HuH-7.5 (cell line): ENCODE results near the gene CFAP54.
"Not testable (repeated sequence)": the region's sequence is repeated elsewhere in the genome, so short reads cannot be mapped to it uniquely, and the experiment has no call there.

Experiments
- DNase-seq: peaks from one replicate; pipeline ENCODE4 v3.0.0; 2011; ENCODE audit warnings: low spot score

CFAP54 gene

GRCh38 chr12:96489392-96490056 lies at the start of gene CFAP54:
Gene CFAP54 (plus strand): TSS chr12:96489577. CDS start chr12:96489610, 33 bp downstream.
- DNase-seq = peak; percentile 83

- no peak for DNase-seq
Observed at GRCh38 chr12:96441816-96442215, 47.6 kb upstream of the CFAP54 start.

- DNase-seq = no peak
Observed at GRCh38 chr12:96442906-96443305, 46.5 kb upstream of the CFAP54 start.

GRCh38 chr12:96444399-96444798 lies 45.0 kb upstream of the CFAP54 start:
- no peak for DNase-seq

GRCh38 chr12:96445691-96446583 lies 43.4 kb upstream of the CFAP54 start:
- DNase-seq = no peak

GRCh38 chr12:96447256-96447655 lies 42.1 kb upstream of the CFAP54 start:
- DNase-seq = no peak

- no peak for DNase-seq
Observed at GRCh38 chr12:96448300-96448699, 41.1 kb upstream of the CFAP54 start.

GRCh38 chr12:96452261-96452922 lies 37.0 kb upstream of the CFAP54 start:
- DNase-seq = no peak

- no peak for DNase-seq
Observed at GRCh38 chr12:96454396-96454795, 35.0 kb upstream of the CFAP54 start.

GRCh38 chr12:96456265-96456974 lies 33.0 kb upstream of the CFAP54 start:
- DNase-seq = no peak

GRCh38 chr12:96457191-96457930 lies 32.0 kb upstream of the CFAP54 start:
- DNase-seq = no peak

GRCh38 chr12:96459281-96459680 lies 30.1 kb upstream of the CFAP54 start:
- DNase-seq = not testable (repeated sequence)

- no peak for DNase-seq
Observed at GRCh38 chr12:96462571-96463280, 26.7 kb upstream of the CFAP54 start.

- no peak for DNase-seq
Observed at GRCh38 chr12:96465896-96466295, 23.5 kb upstream of the CFAP54 start.

- no peak for DNase-seq
Observed at GRCh38 chr12:96466939-96467751, 22.2 kb upstream of the CFAP54 start.

- DNase-seq = no peak
Observed at GRCh38 chr12:96471368-96472050, 17.9 kb upstream of the CFAP54 start.

GRCh38 chr12:96472384-96472783 lies 17.0 kb upstream of the CFAP54 start:
- no peak for DNase-seq

- DNase-seq = no peak
Observed at GRCh38 chr12:96473394-96474093, 15.8 kb upstream of the CFAP54 start.

GRCh38 chr12:96474206-96474605 lies 15.2 kb upstream of the CFAP54 start:
- DNase-seq = no peak
